Measurements from ENCODE around the gene FUT1.

GRCh38 chr19:48739404-48740163, 12.9 kb downstream of the FUT1 start:
- no peak for TF ChIP-seq CTCF (IDR thresholded peaks at IDR 0.05)
- TF ChIP-seq POLR2A (IDR thresholded peaks at IDR 0.05): no peak
- TF ChIP-seq POLR2AphosphoS5 (IDR thresholded peaks at IDR 0.05): no peak

Measured in breast epithelium (tissue), 3 donors.